GM23338 (cell line): ENCODE data around the gene RSAD1. TPM values are rescaled to one million over a fixed set of nuclear protein-coding genes. Genes with fewer than 3 reads are reported as not detected.

ENCODE experiments used
- ATAC-seq: fragments of 200-7000 bp; cut with Tn5 transposase; 3 replicates; pipeline ENCODE4 v1.9.1; 2020
- DNase-seq: peaks from one replicate; pipeline ENCODE4 v3.0.0-alpha.2; 2015; ENCODE audit warnings: low spot score
- H2AFZ ChIP-seq: fragments of 200-600 bp; sonication (generic); 2 replicates; pipeline ENCODE4 v1.8.0; 2016; ENCODE audit warnings: antibody characterized with exemption, mild to moderate bottlenecking, moderate library complexity
- H3F3A ChIP-seq: fragments of 200-600 bp; sonication (generic); replicated peaks from 2 replicates; pipeline ENCODE4 v1.8.0; 2017; ENCODE audit warnings: antibody characterized with exemption, mixed run types, low read depth
- H3K27ac ChIP-seq: fragments of 200-600 bp; sonication (generic); 2 replicates; pipeline ENCODE4 v1.6.1; 2016; ENCODE audit warnings: low read depth
- H3K27me3 ChIP-seq: fragments of 200-600 bp; sonication (generic); 2 replicates; pipeline ENCODE4 v1.8.0; 2016; ENCODE audit warnings: mild to moderate bottlenecking, mixed run types, moderate library complexity; ENCODE audit not compliant: insufficient read depth
- H3K36me3 ChIP-seq: fragments of 200-600 bp; sonication (generic); 2 replicates; pipeline ENCODE4 v1.8.0; 2016; ENCODE audit warnings: mild to moderate bottlenecking; ENCODE audit not compliant: insufficient read depth
- H3K4me1 ChIP-seq: fragments of 200-600 bp; sonication (generic); 2 replicates; pipeline ENCODE4 v1.8.0; 2016; ENCODE audit warnings: mild to moderate bottlenecking, moderate library complexity; ENCODE audit not compliant: insufficient read depth
- H3K4me2 ChIP-seq: fragments of 200-600 bp; sonication (generic); 2 replicates; pipeline ENCODE4 v1.7.1; 2017; ENCODE audit warnings: mixed run types
- H3K4me3 ChIP-seq: fragments of 200-600 bp; sonication (generic); 2 replicates; pipeline ENCODE4 v1.6.1; 2016; ENCODE audit warnings: mixed run types
- H3K79me2 ChIP-seq: fragments of 200-600 bp; sonication (generic); replicated peaks from 2 replicates; pipeline ENCODE4 v1.8.0; 2017; ENCODE audit warnings: mild to moderate bottlenecking; ENCODE audit not compliant: insufficient read depth
- H3K9me2 ChIP-seq: fragments of 200-600 bp; sonication (generic); 2 replicates; pipeline ENCODE4 v1.8.0; 2017; ENCODE audit not compliant: insufficient read depth
- H4K20me1 ChIP-seq: fragments of 200-600 bp; sonication (generic); replicated peaks from 2 replicates; pipeline ENCODE4 v1.8.0; 2017; ENCODE audit warnings: mild to moderate bottlenecking; ENCODE audit not compliant: insufficient read depth
- H3K27ac Mint-ChIP-seq: 2 replicates; pipeline ENCODE4 v1.8.0; 2020; ENCODE audit warnings: inconsistent platforms, mild to moderate bottlenecking, moderate library complexity, mixed read lengths
- H3K27me3 Mint-ChIP-seq: 3 replicates; pipeline ENCODE4 v1.8.0; 2022; ENCODE audit warnings: low read depth, mild to moderate bottlenecking, moderate library complexity, mixed read lengths, inconsistent platforms; ENCODE audit not compliant: insufficient read depth, poor library complexity
- H3K36me3 Mint-ChIP-seq: 3 replicates; pipeline ENCODE4 v1.8.0; 2021; ENCODE audit warnings: low read depth, mild to moderate bottlenecking, inconsistent platforms, moderate library complexity, mixed read lengths
- H3K4me1 Mint-ChIP-seq: 3 replicates; pipeline ENCODE4 v1.8.0; 2020; ENCODE audit warnings: mild to moderate bottlenecking, inconsistent platforms, mixed read lengths
- H3K4me3 Mint-ChIP-seq: 3 replicates; pipeline ENCODE4 v1.8.0; 2021; ENCODE audit warnings: moderate library complexity, mild to moderate bottlenecking, inconsistent platforms, mixed read lengths
- H3K9me3 Mint-ChIP-seq: 3 replicates; pipeline ENCODE4 v1.8.0; 2020; ENCODE audit warnings: moderate library complexity, mild to moderate bottlenecking, inconsistent platforms, mixed read lengths
- CREB1 ChIP-seq: fragments of 250-450 bp; sonication (Bioruptor Pico); IDR thresholded peaks from 2 replicates; pipeline ENCODE4 v1.5.0; 2020; ENCODE audit warnings: low read depth, mild to moderate bottlenecking, moderate library complexity
- CTCF ChIP-seq, 2 experiments: fragments of 200-600 bp in 1 of 2; sonication (generic) in 1 of 2; conservative IDR thresholded peaks; 2 replicates each; pipeline versions ENCODE4 v1.5.1 to v1.6.1; 2016 to 2017; ENCODE audit warnings: antibody characterized with exemption in 2 of 2, low read depth in 2 of 2, mild to moderate bottlenecking in 2 of 2, moderate library complexity in 1 of 2
- EZH2 ChIP-seq: fragments of 200-600 bp; sonication (generic); IDR thresholded peaks from one replicate; pipeline ENCODE4 v1.8.0; 2017; ENCODE audit warnings: antibody characterized with exemption, mild to moderate bottlenecking, low read depth; ENCODE audit not compliant: unreplicated experiment
- EZH2phosphoT487 ChIP-seq: fragments of 200-600 bp; sonication (generic); IDR thresholded peaks from one replicate; pipeline ENCODE4 v1.8.1; 2018; ENCODE audit warnings: antibody characterized with exemption; ENCODE audit not compliant: unreplicated experiment
- NANOG ChIP-seq: IDR thresholded peaks from 2 replicates; pipeline ENCODE4 v1.6.1; 2016; ENCODE audit warnings: antibody characterized with exemption, borderline replicate concordance
- POLR2AphosphoS5 ChIP-seq: IDR thresholded peaks from 2 replicates; pipeline ENCODE4 v1.6.1; 2016; ENCODE audit warnings: antibody characterized with exemption, low read depth
- REST ChIP-seq: IDR thresholded peaks from one replicate; pipeline ENCODE4 v1.6.1; 2018; ENCODE audit warnings: antibody characterized with exemption; ENCODE audit not compliant: unreplicated experiment
- ZNF462 ChIP-seq: fragments of 250-450 bp; sonication (Bioruptor Pico); IDR thresholded peaks from 2 replicates; pipeline ENCODE4 v1.5.0; 2020; ENCODE audit warnings: mild to moderate bottlenecking, moderate library complexity
- polyA plus RNA-seq: library from polyadenylated mRNA; unstranded; fragments of >200 nt; fragmentation: Nextera tagmentation; extraction: Ambion mirVana; gene quantifications from 2 replicates; pipeline ENCODE4 v1.2.1, GENCODE V29; 2016
- total RNA-seq: library from RNA; depleted of rRNA; stranded (reverse); fragments of >200 nt; shearing (Covaris generic); gene quantifications from 2 replicates; pipeline ENCODE4 v1.2.3, GENCODE V29; 2014

Gene RSAD1
- total and polyA plus RNA-seq, 2 experiments from 2014 or later, result 18.4 to 28.7 TPM

GRCh38 chr17:50470426-50470825 lies 8.2 kb upstream of the RSAD1 start:
- ATAC-seq, result no peak
- peaks cover 4% of the 10 kb centered on the region; the same call in 1 of the 3 replicates for H3K36me3 Mint-ChIP-seq
- Histone ChIP-seq H3K9me2 (no peaks in the 10 kb centered on the region), H3K79me2 (no peaks in the 10 kb centered on the region), H3K4me2 (no peak overlapping the region), H3K27me3 (peaks cover 36% of the 10 kb centered on the region), H3K4me1 (peaks cover 16% of the 10 kb centered on the region; the same call in 1 of the 2 replicates), H3K4me3 (no peak overlapping the region), H3F3A (0 out of 2 replicates have a peak, but pooled peaks cover 4% of the 10 kb centered on the region), H3K27ac (no peak overlapping the region), H3K36me3 (no peaks in the 10 kb centered on the region), H2AFZ (no peak overlapping the region), H4K20me1 (peaks cover 7% of the 10 kb centered on the region; the same call in 1 of the 2 replicates)
- H3K27me3 Mint-ChIP-seq, result peaks cover 37% of the 10 kb centered on the region
- no peak overlapping the region for H3K27ac Mint-ChIP-seq
- peaks cover 21% of the 10 kb centered on the region for H3K4me1 Mint-ChIP-seq
- H3K9me3 Mint-ChIP-seq, result no peaks in the 10 kb centered on the region; the same call in 2 of the 3 replicates
- TF ChIP-seq REST, result no peak
- H3K4me3 Mint-ChIP-seq, result no peak overlapping the region
- DNase-seq, result no peak

GRCh38 chr17:50471009-50471905 lies 7.4 kb upstream of the RSAD1 start:
- H3K4me2 ChIP-seq, result no peak overlapping the region
- no peaks in the 10 kb centered on the region for H3K79me2 ChIP-seq
- DNase-seq, result no peak
- H3K36me3 ChIP-seq, result no peaks in the 10 kb centered on the region
- Mint-ChIP-seq H3K27me3 (peaks cover 36% of the 10 kb centered on the region), H3K4me3 (no peak overlapping the region), H3K27ac (no peak overlapping the region), H3K36me3 (peaks cover 4% of the 10 kb centered on the region; the same call in 1 of the 3 replicates), H3K4me1 (peaks cover 22% of the 10 kb centered on the region), H3K9me3 (no peaks in the 10 kb centered on the region; the same call in 2 of the 3 replicates)
- peaks cover 42% of the 10 kb centered on the region for H3K27me3 ChIP-seq
- no peak overlapping the region for H3K27ac ChIP-seq
- H3F3A ChIP-seq, result 0 out of 2 replicates have a peak, but pooled peaks cover 4% of the 10 kb centered on the region
- no peak overlapping the region for H3K4me3 ChIP-seq
- peaks cover 7% of the 10 kb centered on the region; the same call in 1 of the 2 replicates for H4K20me1 ChIP-seq
- no peak overlapping the region for H2AFZ ChIP-seq
- H3K4me1 ChIP-seq, result peaks cover 16% of the 10 kb centered on the region; the same call in 1 of the 2 replicates
- no peaks in the 10 kb centered on the region for H3K9me2 ChIP-seq
- no peak for ATAC-seq
- TF ChIP-seq NANOG (no peak), EZH2 (no peak), ZNF462 (CRISPR knock-in tag) (no peak), CTCF (conservative IDR thresholded peaks at IDR 0.05; ENCODE audit: low read depth in 2 of 2) (no peak), EZH2phosphoT487 (no peak), CREB1 (CRISPR knock-in tag) (no peak), POLR2AphosphoS5 (no peak)
